ENCODE results near the gene PITPNC1. TPM values are rescaled to one million over a fixed set of nuclear protein-coding genes. Genes with fewer than 3 reads are reported as not detected.

Gene PITPNC1
- total RNA-seq, 1 experiment from 2014 or later: 37.5 TPM

GRCh38 chr17:67521775-67522069 is 144.6 kb downstream of the PITPNC1 start:
- no peak overlapping the region for H4K91ac ChIP-seq (ENCODE audit: insufficient read length, low read depth, low read length)
- H4K8ac ChIP-seq (replicated peaks; ENCODE audit: insufficient read length, low read depth, low read length): no peak overlapping the region
- no peaks in the 10 kb centered on the region for H3K79me1 ChIP-seq (ENCODE audit: insufficient read depth, low read depth, low read length, poor library complexity, severe bottlenecking)
- no peak overlapping the region for H3T11ph ChIP-seq (ENCODE audit: low read length)
- H4K5ac ChIP-seq (ENCODE audit: insufficient read length, low read depth, low read length): no peak overlapping the region
- no peaks in the 10 kb centered on the region for H4K20me1 ChIP-seq (ENCODE audit: control insufficient read depth, insufficient read depth, insufficient read length)
- peak overlapping the region; percentile 53 for H3K18ac ChIP-seq (ENCODE audit: insufficient read length, low read depth, low read length)
- DNase-seq: peak; percentile 31
- Mint-ChIP-seq H3K27ac (peak overlapping the region; percentile 9 to 62 (median 58); a peak in 4 of 7 replicates), H3K4me1 (peaks cover 50 to 52% of the 10 kb centered on the region in 2 experiments), H3K9me3 (peaks cover 3 to 6% of the 10 kb centered on the region in 2 experiments; a peak in 4 of 5 replicates), H3K27me3 (ENCODE audit: low read depth) (no peaks in the 10 kb centered on the region), H3K4me3 (no peak overlapping the region; a peak in 1 of 5 replicates), H3K36me3 (ENCODE audit: insufficient read depth in 1 of 3, low read depth in 3 of 3) (peaks cover 0 to 9% (median 9%) of the 10 kb centered on the region in 3 experiments; a peak in 5 of 7 replicates)
- H2BK5ac ChIP-seq (ENCODE audit: insufficient read length, low read length): no peak overlapping the region
- no peak overlapping the region for H3K56ac ChIP-seq (ENCODE audit: insufficient read length, low read depth, low read length)
- no peaks in the 10 kb centered on the region for H3K27me3 ChIP-seq (ENCODE audit: insufficient read depth, low read length)
- H3K9me3 ChIP-seq (ENCODE audit: control insufficient read depth, low read depth, low read length): no peaks in the 10 kb centered on the region
- H3K9ac ChIP-seq (ENCODE audit: extremely low read depth, insufficient read length, low read length): no peak overlapping the region
- no peak overlapping the region for H3K27ac ChIP-seq (ENCODE audit: insufficient read length, low read depth, low read length)
- H3K4me1 ChIP-seq (ENCODE audit: insufficient read depth, low read length): peaks cover 18% of the 10 kb centered on the region
- peak overlapping the region; percentile 17 for H2BK12ac ChIP-seq (ENCODE audit: insufficient read length, low read depth, low read length)
- no peak overlapping the region for H3K4me2 ChIP-seq (ENCODE audit: insufficient read depth, insufficient read length, low read length)
- no peaks in the 10 kb centered on the region for H3K23me2 ChIP-seq (ENCODE audit: insufficient read length, low read depth, low read length, poor library complexity, severe bottlenecking)
- H2AK5ac ChIP-seq (ENCODE audit: insufficient read length, low read length): no peak overlapping the region
- WGBS (ENCODE audit: extremely low coverage, insufficient read length, low lambda C conversion rate): no CpG with 5 or more reads among the region's 9 CpGs
- H3K14ac ChIP-seq (ENCODE audit: insufficient read depth, low read length): peak overlapping the region; percentile 29
- no peak overlapping the region for H2BK120ac ChIP-seq (ENCODE audit: low read depth, low read length, poor library complexity, severe bottlenecking)
- no peak overlapping the region for H2BK15ac ChIP-seq (ENCODE audit: low read depth, low read length)
- TF ChIP-seq CTCF (conservative IDR thresholded peaks at IDR 0.05): no peak
- H3K23ac ChIP-seq (ENCODE audit: insufficient read length, low read depth, low read length): no peak overlapping the region
- H3K4ac ChIP-seq (ENCODE audit: low read depth, low read length): no peak overlapping the region
- H3K79me2 ChIP-seq (ENCODE audit: insufficient read depth, low read length): no peaks in the 10 kb centered on the region; the same call in 1 of the 2 replicates
- no peak overlapping the region for H2AFZ ChIP-seq (ENCODE audit: low read length)
- no peak overlapping the region for H2BK20ac ChIP-seq (ENCODE audit: low read depth, low read length, poor library complexity, severe bottlenecking)

All from H9 (cell line).